Measurements from ENCODE around the gene ATP1A1. TPM values are rescaled to one million over a fixed set of nuclear protein-coding genes. Genes with fewer than 3 reads are reported as not detected.

The ATP1A1 gene
- total RNA-seq, 1 experiment from 2014 or later, result 63.0 TPM

GRCh38 chr1:116345011-116345410 lies 28.0 kb upstream of the ATP1A1 start:
- no peak for DNase-seq (ENCODE audit: low read depth)

GRCh38 chr1:116345843-116346242 lies 27.2 kb upstream of the ATP1A1 start:
- DNase-seq (ENCODE audit: low read depth), result no peak

- DNase-seq (ENCODE audit: low read depth), result no peak
These were observed 25.9 kb upstream of the ATP1A1 start for GRCh38 chr1:116346943-116347673.

- no peak for DNase-seq (ENCODE audit: low read depth)
These were observed 25.3 kb upstream of the ATP1A1 start for GRCh38 chr1:116347696-116348095.

GRCh38 chr1:116350097-116350645 lies 22.9 kb upstream of the ATP1A1 start:
- no peak for DNase-seq (ENCODE audit: low read depth)

GRCh38 chr1:116351914-116352313 lies 21.1 kb upstream of the ATP1A1 start:
- DNase-seq (ENCODE audit: low read depth), result no peak

GRCh38 chr1:116352349-116352813 lies 20.7 kb upstream of the ATP1A1 start:
- DNase-seq (ENCODE audit: low read depth), result no peak

- DNase-seq (ENCODE audit: low read depth), result no peak
These were observed 19.9 kb upstream of the ATP1A1 start for GRCh38 chr1:116353155-116353554.

GRCh38 chr1:116356067-116356466 lies 17.0 kb upstream of the ATP1A1 start:
- no peak for DNase-seq (ENCODE audit: low read depth)

GRCh38 chr1:116356673-116357072 lies 16.4 kb upstream of the ATP1A1 start:
- DNase-seq (ENCODE audit: low read depth), result peak; percentile 72

- no peak for DNase-seq (ENCODE audit: low read depth)
These were observed 15.6 kb upstream of the ATP1A1 start for GRCh38 chr1:116357487-116357886.

- DNase-seq (ENCODE audit: low read depth), result no peak
These were observed 13.8 kb upstream of the ATP1A1 start for GRCh38 chr1:116359060-116359830.

GRCh38 chr1:116359871-116360270 lies 13.2 kb upstream of the ATP1A1 start:
- DNase-seq (ENCODE audit: low read depth), result no peak

GRCh38 chr1:116360429-116361173 lies 12.4 kb upstream of the ATP1A1 start:
- DNase-seq (ENCODE audit: low read depth), result no peak

- no peak for DNase-seq (ENCODE audit: low read depth)
These were observed 11.4 kb upstream of the ATP1A1 start for GRCh38 chr1:116361648-116362047.

- DNase-seq (ENCODE audit: low read depth), result no peak
These were observed 11.0 kb upstream of the ATP1A1 start for GRCh38 chr1:116362050-116362449.

- no peak for DNase-seq (ENCODE audit: low read depth)
These were observed 7.7 kb upstream of the ATP1A1 start for GRCh38 chr1:116365353-116365780.

- no peak for DNase-seq (ENCODE audit: low read depth)
These were observed 7.2 kb upstream of the ATP1A1 start for GRCh38 chr1:116365857-116366256.

- no peak for DNase-seq (ENCODE audit: low read depth)
These were observed 5.6 kb upstream of the ATP1A1 start for GRCh38 chr1:116367256-116367945.

GRCh38 chr1:116368241-116368640 lies 4.8 kb upstream of the ATP1A1 start:
- DNase-seq (ENCODE audit: low read depth), result peak; percentile 83

GRCh38 chr1:116370181-116370580 lies 2.9 kb upstream of the ATP1A1 start:
- DNase-seq (ENCODE audit: low read depth), result no peak

Data from Daoy (cell line).